Measurements from ENCODE around the gene TEN1. TPM values are rescaled to one million over a fixed set of nuclear protein-coding genes. Genes with fewer than 3 reads are reported as not detected.
A peak's percentile ranks its signal among the peaks of the same experiment; 100 is the strongest.

The TEN1 gene
- total and polyA plus RNA-seq, 9 of the 15 experiments (the other 6 are each of a cell fraction or from before 2014, with no cell fraction given): 1.3 to 25.7 (median 10.1) TPM

- TF ChIP-seq, protein P1, sequence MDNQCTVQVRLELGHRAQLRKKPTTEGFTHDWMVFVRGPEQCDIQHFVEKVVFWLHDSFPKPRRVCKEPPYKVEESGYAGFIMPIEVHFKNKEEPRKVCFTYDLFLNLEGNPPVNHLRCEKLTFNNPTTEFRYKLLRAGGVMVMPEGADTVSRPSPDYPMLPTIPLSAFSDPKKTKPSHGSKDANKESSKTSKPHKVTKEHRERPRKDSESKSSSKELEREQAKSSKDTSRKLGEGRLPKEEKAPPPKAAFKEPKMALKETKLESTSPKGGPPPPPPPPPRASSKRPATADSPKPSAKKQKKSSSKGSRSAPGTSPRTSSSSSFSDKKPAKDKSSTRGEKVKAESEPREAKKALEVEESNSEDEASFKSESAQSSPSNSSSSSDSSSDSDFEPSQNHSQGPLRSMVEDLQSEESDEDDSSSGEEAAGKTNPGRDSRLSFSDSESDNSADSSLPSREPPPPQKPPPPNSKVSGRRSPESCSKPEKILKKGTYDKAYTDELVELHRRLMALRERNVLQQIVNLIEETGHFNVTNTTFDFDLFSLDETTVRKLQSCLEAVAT (IDR thresholded peaks at IDR 0.05): peak in 1 of 2 experiments; percentile 94; a peak in 2 of 4 replicates
- no peak for TF ChIP-seq ZNF274 (IDR thresholded peaks at IDR 0.05; ENCODE audit: borderline replicate concordance, low read depth, low read length)
- TF ChIP-seq DACH1 (IDR thresholded peaks at IDR 0.05; ENCODE audit: partially characterized antibody): no peak
- peak; percentile 75; the same call in 1 of the 2 replicates for TF ChIP-seq ESRRA (IDR thresholded peaks at IDR 0.05; ENCODE audit: borderline replicate concordance, low read depth)
- TF ChIP-seq, protein P2, sequence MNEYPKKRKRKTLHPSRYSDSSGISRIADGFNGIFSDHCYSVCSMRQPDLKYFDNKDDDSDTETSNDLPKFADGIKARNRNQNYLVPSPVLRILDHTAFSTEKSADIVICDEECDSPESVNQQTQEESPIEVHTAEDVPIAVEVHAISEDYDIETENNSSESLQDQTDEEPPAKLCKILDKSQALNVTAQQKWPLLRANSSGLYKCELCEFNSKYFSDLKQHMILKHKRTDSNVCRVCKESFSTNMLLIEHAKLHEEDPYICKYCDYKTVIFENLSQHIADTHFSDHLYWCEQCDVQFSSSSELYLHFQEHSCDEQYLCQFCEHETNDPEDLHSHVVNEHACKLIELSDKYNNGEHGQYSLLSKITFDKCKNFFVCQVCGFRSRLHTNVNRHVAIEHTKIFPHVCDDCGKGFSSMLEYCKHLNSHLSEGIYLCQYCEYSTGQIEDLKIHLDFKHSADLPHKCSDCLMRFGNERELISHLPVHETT (CRISPR knock-in tag; conservative IDR thresholded peaks at IDR 0.05 in 1 of 2, IDR thresholded peaks at IDR 0.05 in 1 of 2): peak in 1 of 2 experiments; percentile 68; a peak in 1 of 4 replicates
- no peak for TF ChIP-seq NR2C2 (CRISPR knock-in tag; IDR thresholded peaks at IDR 0.05)
- TF ChIP-seq NR2C2 (tag; IDR thresholded peaks at IDR 0.05): peak; percentile 72
- TF ChIP-seq STAT5A (IDR thresholded peaks at IDR 0.05; ENCODE audit: borderline replicate concordance, low read length): peak; percentile 67; the same call in 1 of the 2 replicates
- TF ChIP-seq MNT (conservative IDR thresholded peaks at IDR 0.05): peak in 1 of 2 experiments; percentile 69; a peak in 2 of 4 replicates
- no peak for TF ChIP-seq CREB5 (CRISPR knock-in tag; IDR thresholded peaks at IDR 0.05)
- TF ChIP-seq HDAC2 (IDR thresholded peaks at IDR 0.05): peak; percentile 100
- peak; percentile 98 for TF ChIP-seq TCF3 (CRISPR knock-in tag; IDR thresholded peaks at IDR 0.05)
- peak; percentile 82; the same call in 1 of the 2 replicates for TF ChIP-seq HLTF (IDR thresholded peaks at IDR 0.05)
- TF ChIP-seq SIN3A (IDR thresholded peaks at IDR 0.05; ENCODE audit: borderline replicate concordance in 2 of 2, control insufficient read depth in 1 of 2, low read depth in 2 of 2, low read length in 2 of 2): no peak
- no peak for TF ChIP-seq DNMT1 (IDR thresholded peaks at IDR 0.05)
- TF ChIP-seq EZH2 (IDR thresholded peaks at IDR 0.05; ENCODE audit: borderline replicate concordance, low read depth, low read length): no peak
- TF ChIP-seq ZNF174 (CRISPR knock-in tag; IDR thresholded peaks at IDR 0.05): no peak
- TF ChIP-seq TAL1 (IDR thresholded peaks at IDR 0.05): peak; percentile 97
- peak; percentile 40; the same call in 1 of the 2 replicates for TF ChIP-seq ELF1 (tag; IDR thresholded peaks at IDR 0.05)
Measured at GRCh38 chr17:75970011-75970523, 9.0 kb upstream of the TEN1 start (continued).
